ENCODE measurements around the gene SNPH.

Gene SNPH

DNA sequence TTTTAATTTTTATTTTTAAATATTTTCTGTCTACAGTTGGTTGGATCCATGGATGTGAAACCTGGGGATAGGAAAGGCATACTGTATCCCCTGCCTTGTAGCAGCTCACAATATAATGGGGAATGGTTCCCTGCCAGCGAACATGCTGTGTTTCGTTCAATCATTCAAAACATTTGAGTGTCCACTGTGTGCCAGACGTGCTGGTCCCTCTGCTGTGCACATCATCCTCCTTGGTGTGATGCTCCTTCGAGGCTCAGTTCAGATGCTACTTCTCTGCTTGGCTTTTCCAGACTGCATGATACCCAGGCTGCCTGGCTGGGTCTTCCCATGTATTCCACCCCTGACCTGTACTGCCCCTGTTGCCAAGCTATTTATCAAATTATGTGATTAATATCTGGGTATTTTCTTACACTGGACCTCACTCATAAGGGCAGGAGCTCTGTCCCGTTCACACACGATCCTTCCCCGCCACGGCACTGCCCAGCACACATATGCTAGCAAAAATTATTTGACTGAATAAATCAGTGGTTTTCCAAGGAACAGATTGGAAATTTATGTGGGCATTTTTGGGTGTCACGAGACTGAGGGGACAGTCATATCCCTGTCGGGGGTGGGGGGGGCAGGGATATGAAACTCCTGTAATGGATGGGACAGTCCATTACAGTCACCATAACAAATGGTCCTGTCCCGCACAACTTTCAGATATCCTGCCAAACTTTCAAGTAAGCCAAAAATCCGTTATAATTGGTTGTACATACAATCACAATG, 57.9 kb downstream of the SNPH start:
- no peak for DNase-seq (ENCODE audit: low read depth, low spot score)

DNA sequence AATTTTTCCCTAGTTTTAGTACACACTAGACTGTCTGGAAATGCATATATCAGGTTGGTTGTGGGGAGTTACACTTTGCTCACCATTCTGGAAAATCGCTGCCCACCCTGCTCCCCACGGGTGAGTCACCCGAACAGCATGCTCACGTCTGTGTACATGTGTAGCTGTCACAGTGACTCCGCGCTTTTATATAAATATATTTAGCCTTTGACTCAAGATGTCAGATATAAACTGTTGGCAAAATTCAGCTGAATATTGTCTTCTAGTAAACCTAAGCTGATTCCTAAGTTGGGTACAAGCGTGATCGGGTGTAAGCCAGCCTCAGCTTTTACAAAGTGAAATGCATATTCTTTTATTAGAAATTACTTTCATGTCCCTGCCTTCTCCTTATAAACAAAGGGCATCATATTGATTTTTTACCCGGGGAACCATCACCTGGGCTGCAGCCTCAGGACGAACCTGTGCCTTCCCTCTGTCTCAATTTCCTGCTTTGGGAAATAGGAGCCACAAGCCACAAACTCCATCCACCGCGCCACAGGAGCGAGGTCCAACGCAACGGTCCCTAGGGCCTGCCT, 58.6 kb downstream of the SNPH start:
- peak; percentile 63 for DNase-seq (ENCODE audit: low read depth, low spot score)

GRCh38 chr20:1325173-1326030, 59.3 kb downstream of the SNPH start:
- DNase-seq (ENCODE audit: low read depth, low spot score) = peak; percentile 99

GRCh38 chr20:1326031-1326930, 60.2 kb downstream of the SNPH start:
- no peak for DNase-seq (ENCODE audit: low read depth, low spot score)

DNA sequence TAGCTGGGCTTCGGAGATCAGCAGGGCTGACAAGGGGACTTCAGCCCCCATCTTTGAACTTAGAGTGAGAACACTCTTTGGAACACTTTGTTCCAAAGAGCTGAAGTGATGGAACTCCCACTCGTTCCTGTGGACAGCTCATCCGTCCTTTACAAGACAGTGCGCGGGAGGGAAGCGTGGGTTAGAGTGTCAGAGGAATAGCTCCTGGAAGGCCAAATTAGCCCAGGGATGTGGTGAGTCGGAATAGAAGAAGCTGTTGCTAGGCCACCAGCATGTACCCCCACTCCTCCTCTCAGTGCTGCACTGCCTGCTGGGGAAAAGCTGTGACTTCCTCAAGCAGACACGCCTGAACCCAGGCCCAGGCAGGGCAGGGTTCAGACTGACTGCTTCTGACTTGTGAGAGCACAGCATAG, 61.2 kb downstream of the SNPH start:
- no peak for DNase-seq (ENCODE audit: low read depth, low spot score)

DNA sequence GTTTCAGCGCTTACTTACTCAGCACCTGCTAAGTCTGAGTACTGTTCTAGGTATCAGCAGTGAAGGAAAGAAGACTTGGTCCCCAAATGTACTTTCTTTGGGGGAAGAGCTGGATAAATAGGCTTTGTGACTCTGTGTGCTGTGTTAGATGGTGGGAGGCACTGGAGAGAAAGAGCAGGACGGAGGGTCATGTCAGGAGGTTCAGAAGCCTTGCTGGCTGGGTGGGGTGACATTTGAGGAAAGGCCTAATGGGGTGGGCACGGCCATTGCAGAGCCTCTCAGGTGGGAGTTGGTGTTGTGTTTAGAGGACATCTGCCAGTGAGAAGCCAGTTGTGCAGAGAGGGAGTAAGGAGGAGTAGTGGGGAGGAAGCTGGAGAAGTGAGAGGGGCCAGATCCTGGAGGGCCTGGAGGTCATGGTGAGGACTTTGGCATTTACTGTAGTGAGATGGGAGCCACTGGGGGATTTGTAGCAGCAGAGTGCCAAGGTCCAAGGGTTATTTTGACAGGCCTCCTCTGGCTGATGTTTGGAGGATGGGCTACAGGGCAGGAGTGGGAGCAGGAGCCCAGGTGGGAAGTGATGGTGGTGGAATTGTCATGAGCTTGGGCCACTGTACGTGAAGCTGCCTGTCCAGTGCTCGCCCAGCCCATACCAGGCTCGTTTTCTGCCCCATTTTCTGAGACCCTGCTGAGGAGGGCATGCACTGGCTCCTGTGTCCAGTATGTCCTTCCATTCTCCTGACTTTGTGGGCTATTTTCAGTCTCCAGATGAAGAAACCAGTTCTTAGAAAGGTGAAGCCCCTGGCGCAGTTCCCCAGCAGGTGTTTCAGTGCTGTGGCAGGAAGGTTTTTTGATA, 62.0 kb downstream of the SNPH start:
- no peak for DNase-seq (ENCODE audit: low read depth, low spot score)

GRCh38 chr20:1328680-1329330, 62.7 kb downstream of the SNPH start, which contains the start of gene SDCBP2:
TSS of gene SDCBP2 (minus strand) at chr20:1329139. CDS start at chr20:1320416, 8,723 bp downstream.
- DNase-seq (ENCODE audit: low read depth, low spot score) = no peak

GRCh38 chr20:1330075-1330830, 64.2 kb downstream of the SNPH start:
- DNase-seq (ENCODE audit: low read depth, low spot score) = no peak

DNA sequence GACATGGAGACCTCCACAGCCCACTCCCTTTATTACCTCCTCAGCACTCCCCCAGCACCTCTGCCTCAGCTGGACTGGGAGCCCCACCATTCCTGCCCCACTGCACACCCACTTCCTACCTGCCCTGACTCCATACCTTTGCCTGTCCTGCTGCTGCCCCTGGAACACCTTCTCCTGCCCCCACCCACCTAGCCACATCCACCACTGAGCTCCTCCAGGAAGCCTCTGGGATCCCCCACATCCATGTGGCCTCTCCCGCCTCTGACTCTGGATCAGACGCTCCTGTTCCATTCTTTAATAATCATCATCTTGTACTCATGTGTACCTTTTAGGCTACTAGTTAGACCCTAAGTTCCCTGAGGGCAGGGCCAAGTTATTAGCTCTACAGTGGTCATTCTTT, 65.0 kb downstream of the SNPH start:
- DNase-seq (ENCODE audit: low read depth, low spot score) = no peak

DNA sequence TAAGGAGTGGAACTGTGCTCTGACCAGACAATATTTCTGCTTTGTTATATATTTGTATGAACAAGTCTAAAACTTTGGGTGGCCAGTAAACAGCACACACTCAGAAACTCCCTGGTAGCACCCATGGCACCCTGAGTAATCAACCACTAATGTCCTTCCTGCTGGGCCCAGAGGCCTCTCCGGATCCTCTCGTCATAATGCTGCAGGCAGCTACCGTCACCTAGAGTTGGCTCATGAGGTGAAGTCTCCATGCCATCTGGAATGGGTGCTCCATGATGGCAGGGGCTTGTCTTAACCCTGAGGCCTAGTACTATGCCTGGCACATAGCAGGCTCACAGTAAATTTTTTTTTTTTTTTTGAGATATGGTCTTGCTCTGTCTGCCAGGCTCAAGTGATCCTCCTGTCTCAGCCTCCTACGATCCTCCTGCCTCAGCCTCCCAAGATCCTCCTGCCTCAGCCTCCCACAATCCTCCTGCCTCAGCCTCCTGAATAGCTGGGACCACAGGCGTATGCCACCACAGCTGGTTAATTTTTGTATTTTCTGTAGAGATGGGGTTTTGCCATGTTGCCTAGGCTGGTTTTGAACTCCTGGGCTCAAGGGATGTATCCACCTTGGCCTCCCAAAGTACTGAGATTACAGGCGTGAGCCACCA, 65.8 kb downstream of the SNPH start:
- DNase-seq (ENCODE audit: low read depth, low spot score) = no peak

GRCh38 chr20:1332749-1333300, 66.7 kb downstream of the SNPH start:
- DNase-seq (ENCODE audit: low read depth, low spot score) = no peak

GRCh38 chr20:1333462-1334369, 67.6 kb downstream of the SNPH start:
- DNase-seq (ENCODE audit: low read depth, low spot score) = no peak

DNA sequence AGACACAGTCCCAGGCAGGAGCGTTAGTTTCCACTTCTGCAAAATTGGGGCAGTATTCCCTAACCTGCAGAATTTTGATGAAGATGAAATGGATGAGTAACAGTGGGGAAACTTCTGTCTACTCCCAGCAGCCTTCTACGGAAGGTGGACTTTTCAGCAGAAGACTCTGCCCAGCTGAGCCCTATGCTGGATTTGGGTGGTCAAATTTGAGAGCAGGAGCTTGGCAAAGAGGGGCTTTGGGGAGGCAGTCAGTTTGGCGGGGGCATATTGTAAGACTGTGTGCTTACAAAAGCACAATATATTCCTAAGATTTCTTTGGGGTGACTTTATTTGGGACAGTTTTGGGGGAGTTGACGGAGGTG, 68.3 kb downstream of the SNPH start:
- DNase-seq (ENCODE audit: low read depth, low spot score) = no peak

DNA sequence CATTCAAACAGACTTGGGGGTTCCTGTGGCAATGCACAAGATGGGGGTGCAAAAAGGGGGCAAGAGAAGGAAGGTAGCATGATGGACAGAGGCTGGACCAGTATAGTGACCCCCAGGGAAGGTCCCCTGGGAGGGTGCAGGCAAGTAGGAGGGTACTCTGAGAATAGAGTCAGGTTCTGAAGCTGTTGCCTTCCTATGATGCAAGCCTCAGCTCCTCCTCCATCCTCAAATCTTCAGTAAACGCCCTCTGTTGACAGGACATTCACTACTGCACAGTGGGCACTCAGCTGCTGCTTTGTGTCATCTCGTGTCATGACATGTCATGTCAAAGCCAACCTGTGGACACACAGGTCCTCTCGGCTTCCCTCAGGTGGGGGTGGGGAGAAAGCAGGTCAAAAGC, 68.7 kb downstream of the SNPH start:
- no peak for DNase-seq (ENCODE audit: low read depth, low spot score)

GRCh38 chr20:1335961-1336698, 70.0 kb downstream of the SNPH start:
- DNase-seq (ENCODE audit: low read depth, low spot score) = no peak

GRCh38 chr20:1336699-1337367, 70.7 kb downstream of the SNPH start:
- DNase-seq (ENCODE audit: low read depth, low spot score) = peak; percentile 57
